GM19468 (cell line): Measurements from ENCODE around the gene SLC5A3.

Experiments used
- ATAC-seq: cut with Tn5 transposase; IDR thresholded peaks from one replicate; pipeline ENCODE4 v1.9.1; 2021; ENCODE audit warnings: mild to moderate bottlenecking, moderate library complexity, moderate number of reproducible peaks; ENCODE audit not compliant: unreplicated experiment; ENCODE audit errors: extremely low read depth

Gene SLC5A3

GRCh38 chr21:34073032-34073748 is at the start of gene SLC5A3, which contains the start of gene MRPS6:
SLC5A3 (plus strand) TSS chr21:34073578; CDS start chr21:34095199, 21,621 bp downstream.
MRPS6 (plus strand) TSS chr21:34073578; CDS start chr21:34073701, 123 bp downstream.
- ATAC-seq, result peak; percentile 50

DNA sequence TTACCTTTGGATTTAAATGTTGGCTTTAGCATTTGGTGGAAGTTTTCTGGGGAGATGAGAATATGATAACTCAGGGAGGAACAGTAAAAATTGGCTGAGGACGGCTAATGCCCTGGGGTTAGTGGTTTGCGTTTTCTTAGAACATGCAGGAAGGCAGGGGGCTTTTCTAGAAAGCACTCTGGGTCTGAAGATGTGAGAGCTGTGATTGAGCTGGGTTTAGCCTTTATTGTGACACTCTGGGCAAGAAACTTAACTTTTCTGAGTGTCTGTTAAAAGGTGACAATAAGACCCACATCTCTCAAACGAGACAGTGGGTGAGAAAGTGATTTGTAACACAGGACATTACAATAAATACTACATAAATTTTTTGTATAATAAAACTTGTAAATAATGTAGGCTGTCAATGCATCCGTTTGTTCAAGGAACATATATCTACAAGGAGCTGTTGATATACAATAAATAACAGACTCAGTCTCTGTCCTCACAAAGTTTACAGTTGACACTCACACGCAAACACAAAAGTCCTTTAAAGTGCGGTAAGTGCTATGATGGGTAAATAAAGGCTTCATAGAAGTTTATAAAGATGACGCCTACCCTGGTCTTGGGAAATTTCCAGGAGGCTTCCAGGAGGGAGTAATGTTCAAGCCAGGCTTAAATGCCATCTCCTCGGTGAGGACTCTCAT is 49.5 kb upstream of the SLC5A3 start:
- no peak for ATAC-seq

GRCh38 chr21:34024374-34024693 is 49.0 kb upstream of the SLC5A3 start:
- no peak for ATAC-seq

GRCh38 chr21:34027721-34028461 is 45.5 kb upstream of the SLC5A3 start:
- ATAC-seq, result no peak

DNA sequence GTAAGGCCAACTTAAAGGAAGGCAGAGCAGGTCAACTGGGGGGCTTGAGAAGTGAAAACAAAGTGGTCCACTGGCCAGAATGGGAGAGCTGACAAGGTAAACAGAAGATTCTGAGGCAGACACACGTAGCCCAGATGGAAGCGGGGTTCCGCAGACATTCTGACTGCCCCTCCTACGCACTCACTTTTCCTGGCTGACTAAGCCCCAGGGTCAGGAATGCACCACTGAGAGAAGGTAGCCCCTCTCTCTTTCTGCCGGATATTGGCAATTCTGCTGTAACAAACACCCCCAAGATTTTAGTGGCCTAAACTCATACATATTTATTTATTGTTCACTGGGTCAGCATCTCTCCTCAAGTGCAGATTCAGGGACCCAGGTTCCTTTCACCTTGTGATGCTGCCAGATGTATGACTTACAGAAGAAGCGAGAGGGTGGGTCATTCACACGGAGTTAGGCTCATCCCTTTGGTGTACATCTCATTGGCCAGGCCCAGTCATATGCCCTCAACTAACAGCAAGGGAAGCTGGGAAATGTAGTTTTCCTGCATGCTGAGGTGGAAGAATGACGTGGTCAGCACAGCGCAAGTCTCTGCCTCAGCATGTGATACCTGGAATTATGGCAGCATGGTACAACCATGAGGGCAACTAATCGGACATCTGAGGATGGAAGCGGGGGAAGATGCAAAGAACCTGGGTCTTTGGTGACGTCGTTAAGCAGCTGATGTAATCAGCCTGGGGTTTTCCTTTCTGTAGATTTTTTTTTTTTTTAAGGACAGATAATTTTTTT is 43.4 kb upstream of the SLC5A3 start:
- peak; percentile 65 for ATAC-seq

DNA sequence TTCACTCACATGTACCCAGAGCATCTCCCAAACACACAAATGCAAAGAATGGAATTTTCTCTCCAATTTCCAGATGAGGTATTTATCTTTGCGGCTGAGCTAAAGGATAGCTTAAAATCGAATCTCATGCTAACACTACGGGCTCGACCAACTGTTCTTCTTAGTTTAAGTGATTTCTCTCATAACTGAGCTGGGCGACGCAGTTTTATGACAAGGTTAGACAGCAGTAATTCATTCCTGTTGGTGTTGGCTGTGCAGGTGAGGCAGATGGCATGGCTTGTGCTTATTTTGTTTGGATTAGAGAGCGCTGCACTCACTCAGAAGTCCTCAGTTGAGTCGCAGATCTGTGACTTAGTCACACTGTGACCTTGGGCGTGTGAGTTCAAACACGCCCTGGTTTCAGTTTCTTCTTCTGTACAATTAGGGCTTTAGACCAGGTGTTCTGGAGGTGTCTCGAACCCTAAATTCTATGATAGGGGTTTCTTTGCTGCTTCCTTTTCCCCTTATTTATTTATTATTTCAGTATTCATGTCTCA is 41.5 kb upstream of the SLC5A3 start:
- no peak for ATAC-seq

- no peak for ATAC-seq
Observed at GRCh38 chr21:34034369-34035014, 38.9 kb upstream of the SLC5A3 start.

GRCh38 chr21:34035619-34036354 is 37.6 kb upstream of the SLC5A3 start:
- no peak for ATAC-seq

DNA sequence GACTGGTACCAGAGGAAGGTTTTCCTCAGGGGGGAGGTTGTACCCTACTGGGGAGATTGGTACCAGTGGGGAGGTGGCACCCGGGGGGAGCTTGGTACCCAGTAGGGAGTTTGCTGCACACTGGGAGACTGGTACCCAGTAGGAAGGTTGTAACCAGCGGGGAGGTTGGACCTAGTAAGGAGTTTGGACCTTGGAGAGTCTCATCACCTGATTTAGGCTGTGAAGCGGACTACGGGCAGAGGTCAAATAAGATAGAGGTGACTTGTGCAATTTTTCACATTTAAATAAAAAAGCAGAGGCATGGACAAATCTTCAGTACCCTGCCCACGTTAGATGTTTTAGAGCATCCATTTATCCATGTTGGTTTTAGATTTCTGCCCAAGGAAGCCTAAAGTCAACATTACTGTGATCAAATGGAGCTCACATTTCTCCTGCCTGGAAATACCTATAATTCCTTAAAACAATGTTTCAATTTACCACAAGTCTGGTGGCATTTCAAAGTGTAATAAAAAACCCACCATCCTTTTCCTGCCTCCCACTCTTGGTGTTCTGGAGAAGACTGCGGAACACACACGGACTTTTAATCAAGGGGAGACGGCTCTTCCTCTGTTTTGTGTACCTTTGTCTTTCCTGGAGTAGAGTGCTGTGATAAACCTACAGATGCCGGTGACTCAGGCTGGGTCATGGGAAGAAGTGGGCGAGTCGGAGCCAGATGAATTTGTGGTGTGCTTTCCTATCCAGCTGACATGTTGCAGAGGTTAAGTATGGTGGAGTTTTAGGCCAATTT is 36.2 kb upstream of the SLC5A3 start:
- no peak for ATAC-seq

DNA sequence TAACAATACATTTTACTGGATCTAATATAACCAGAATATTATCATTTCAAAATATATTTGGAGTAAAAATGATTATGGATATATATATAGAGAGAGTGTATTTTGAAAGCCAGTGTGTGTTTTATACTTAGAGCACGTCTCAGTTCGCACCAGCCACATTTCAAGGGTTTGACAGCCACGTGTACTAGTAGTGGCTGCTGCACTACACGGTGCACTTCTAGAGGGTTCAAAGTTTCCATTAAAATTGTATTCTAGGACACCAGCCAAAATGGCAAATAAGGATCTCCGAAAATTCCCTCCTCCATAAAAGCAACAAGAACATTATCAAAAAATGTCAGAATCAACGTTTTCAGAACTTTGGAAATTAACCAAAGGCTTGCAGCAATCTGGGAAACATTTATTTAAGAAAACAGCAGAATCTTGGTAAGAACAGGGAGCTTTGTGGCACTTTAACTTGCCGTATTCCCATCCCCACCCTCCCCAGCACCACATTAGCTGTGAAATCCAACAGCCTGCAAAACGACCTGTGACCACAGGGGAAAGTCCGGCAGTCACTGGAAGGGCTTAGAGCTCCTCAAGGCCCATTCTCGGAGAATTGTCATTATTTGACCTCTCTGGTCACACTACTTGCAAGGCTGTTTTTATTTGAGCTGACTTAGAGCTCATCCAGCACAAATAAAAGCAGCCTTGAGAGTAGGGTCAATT is 33.5 kb upstream of the SLC5A3 start:
- no peak for ATAC-seq

DNA sequence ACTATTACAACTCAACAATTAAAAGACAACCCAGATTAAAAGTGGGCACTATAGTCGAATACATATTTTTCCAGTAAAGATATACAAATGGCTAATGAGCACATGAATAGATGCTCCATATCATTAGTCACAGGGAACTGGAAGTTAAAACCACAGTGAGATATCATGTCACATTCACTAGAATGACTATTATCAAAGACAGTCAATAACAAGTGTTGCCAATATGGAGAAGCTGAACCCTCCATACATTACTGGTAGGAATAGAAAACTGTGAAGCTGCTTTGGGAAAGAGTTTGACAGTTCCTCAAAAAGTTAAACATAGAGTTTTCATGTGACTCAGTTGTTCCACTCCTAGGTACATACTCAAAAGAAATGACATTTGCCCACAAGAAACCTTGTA is 30.6 kb upstream of the SLC5A3 start:
- no peak for ATAC-seq

- ATAC-seq, result no peak
Observed at GRCh38 chr21:34043333-34043732, 30.0 kb upstream of the SLC5A3 start.

- ATAC-seq, result peak; percentile 36
Observed at GRCh38 chr21:34046917-34047316, 26.5 kb upstream of the SLC5A3 start.

- ATAC-seq, result no peak
Observed at GRCh38 chr21:34047835-34048234, 25.5 kb upstream of the SLC5A3 start.

GRCh38 chr21:34052171-34052570 is 21.2 kb upstream of the SLC5A3 start:
- no peak for ATAC-seq

DNA sequence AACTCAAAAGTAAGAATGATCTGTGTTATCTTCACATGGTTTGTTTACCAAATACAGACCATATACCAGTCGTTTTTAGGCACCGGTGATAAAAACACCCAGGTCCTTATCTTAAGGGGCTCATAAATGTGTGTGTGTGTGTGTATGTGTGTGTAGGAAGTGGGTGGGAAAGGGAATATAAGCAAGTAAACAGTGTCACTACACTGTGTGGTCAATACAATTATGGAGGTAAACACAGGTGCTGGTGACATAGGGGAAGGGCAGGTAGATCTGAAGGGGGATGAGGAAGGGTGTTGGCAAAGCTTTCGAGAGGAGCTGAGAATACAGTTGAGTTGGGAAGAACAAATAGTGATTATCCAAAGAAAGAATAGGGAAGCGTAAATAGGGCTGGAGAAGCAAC is 19.1 kb upstream of the SLC5A3 start:
- no peak for ATAC-seq

DNA sequence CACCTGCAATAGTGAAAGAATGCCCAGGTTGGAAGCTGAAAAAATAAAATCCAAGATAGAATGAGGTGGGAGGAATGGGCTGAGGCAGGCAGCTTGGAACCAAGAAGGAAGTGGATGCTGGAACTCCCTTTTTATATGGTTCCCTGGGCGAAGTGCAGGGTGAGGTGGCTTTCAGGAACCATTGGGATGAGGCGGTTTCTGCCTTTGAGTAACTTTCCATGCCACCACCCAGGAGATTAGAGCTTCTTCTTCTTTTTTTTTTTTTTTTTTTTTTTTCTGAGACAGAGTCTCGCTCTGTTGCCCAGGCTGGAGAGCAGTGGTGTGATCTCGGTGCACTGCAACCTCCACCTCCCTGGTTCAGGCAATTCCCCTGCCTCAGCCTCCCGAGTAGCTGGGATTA is 17.8 kb upstream of the SLC5A3 start:
- ATAC-seq, result no peak

GRCh38 chr21:34061983-34062382 is 11.4 kb upstream of the SLC5A3 start:
- ATAC-seq, result no peak
